Renal pelvis (tissue), 4 donors: ENCODE measurements around the gene LDHA. TPM values are rescaled to one million over a fixed set of nuclear protein-coding genes. Genes with fewer than 3 reads are reported as not detected.
"Not testable (repeated sequence)": the region's sequence is repeated elsewhere in the genome, so short reads cannot be mapped to it uniquely, and the experiment has no call there.

ENCODE experiments used
- DNase-seq: peaks from one replicate; pipeline ENCODE4 v3.0.0-alpha.2; 2013
- polyA plus RNA-seq, 3 donors: library from polyadenylated mRNA; unstranded; fragments of 120-200 nt; gene quantifications; one replicate each; pipeline ENCODE4 v1.2.1, GENCODE V29; 2013; ENCODE audit not compliant: insufficient read length in 3 of 3

Gene LDHA
- polyA plus RNA-seq, 3 donors, result 298 to 317 (median 306) TPM

DNA sequence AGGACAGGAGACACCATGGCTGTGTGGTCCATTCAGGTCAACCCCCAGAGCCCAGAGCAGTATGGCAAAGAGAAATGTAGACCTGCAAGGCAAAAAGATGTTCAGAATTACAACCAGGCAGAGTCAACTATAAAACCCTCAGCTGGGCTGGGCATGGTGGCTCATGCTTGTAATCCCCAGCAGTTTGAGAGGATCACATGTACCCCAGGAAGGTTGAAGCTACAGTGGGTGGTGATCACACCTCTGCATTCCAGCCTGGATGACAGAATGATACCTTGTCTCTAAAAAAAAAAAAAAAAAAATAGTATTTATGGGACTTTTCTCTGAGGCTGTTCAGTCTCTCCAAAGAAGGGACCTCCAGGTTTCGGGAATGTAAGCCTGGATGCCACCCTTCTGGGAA is 18.4 kb upstream of the LDHA start:
- DNase-seq, result no peak

DNA sequence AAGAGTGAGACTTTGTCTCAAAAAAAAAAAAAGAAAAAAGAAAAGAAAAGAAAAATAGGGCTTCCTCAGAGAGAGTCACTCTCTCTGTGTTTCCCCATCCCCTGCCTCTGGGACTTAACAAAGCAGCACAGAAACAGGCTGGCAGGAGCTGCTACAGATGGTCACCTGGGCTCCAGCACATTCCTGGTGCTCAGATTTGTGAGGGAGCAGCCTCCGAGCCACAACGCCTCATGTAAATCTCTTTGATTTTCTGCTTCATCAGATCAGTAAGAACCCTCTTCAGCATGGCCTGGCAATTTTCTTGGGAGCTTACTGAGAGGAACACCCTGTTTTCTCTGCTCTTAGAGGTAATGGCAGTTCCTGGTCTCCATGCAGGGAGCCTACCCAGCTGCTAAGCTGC is 15.2 kb upstream of the LDHA start:
- no peak for DNase-seq

DNA sequence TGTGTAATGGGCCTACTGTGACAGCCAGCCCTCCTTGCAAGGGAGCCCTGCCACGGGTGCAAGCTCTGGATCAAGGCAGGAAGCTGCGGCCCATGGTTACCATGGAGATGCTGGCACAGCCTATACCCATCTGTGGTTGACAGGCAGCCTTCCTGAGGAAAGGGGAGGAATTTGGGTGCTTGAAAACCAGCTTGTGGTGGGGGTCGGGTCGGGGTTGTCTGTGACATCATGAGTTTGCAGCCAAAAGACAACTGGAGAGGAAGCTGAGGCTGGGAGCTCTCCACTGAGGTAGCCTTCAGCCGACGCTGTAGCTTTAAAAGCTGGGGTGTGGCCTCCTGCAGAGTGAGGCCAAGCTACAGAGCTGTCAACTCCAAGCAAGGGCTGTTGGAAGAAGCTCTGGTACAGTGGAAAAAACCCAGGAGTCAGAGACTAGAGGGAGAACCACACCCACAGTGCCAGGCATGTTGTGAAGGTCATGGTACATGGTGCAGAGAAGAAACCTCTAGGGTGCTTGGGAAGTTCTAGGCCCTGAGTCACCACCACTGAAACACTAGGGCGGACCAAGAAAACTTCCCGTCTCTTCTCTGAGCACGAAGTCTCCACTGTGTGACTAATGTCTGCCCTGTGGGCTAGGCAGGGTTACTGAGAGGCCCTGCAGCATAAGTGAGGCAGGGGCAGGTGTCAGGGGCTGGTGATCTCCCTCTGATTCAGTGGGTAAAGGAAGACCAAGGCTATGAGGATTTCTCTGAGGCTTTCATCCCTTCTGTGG is 10.8 kb upstream of the LDHA start:
- peak; percentile 14 for DNase-seq

DNA sequence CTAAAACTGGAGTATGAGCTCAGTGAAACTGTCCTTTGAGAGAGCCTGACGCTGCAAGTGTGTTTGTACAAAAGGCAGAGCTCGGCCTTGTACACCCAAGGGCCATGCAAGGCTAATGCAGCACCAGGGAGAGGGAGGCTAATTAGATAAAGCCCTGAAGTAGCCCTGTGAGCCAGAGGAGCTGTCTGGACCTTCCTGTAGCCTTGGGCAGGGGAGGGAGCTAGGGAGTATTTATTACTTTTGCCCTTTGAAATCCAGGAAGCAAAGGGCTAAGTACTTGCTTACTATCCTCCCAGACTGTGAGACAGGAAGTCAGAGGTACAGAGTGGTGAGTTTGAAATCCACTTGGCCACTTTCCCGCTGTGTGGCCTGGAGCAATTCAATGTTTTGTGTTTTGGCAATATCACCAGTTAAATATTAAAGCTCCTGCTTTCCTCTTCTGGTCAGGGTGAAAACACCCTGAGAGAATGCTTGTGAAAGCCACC is 10.2 kb upstream of the LDHA start:
- DNase-seq, result peak; percentile 44

DNA sequence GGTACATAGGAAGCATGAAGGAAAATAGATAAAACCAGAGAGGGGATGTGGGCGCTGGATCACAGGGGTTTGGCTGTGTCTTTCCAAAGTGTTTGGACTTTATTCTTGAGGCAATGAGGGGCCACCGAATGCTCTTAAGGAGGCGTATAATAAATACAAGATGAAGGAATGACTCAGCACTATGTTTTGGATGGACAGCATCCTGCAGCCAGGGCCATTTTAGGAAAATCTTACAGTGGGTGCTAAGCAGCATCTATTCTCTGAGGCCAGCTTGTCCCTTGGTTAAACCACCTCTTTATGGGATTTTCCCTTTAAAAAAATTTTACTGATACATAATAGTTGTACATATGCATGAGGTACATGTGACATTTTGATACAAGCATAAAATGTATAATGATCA is 4.3 kb upstream of the LDHA start:
- DNase-seq, result no peak

DNA sequence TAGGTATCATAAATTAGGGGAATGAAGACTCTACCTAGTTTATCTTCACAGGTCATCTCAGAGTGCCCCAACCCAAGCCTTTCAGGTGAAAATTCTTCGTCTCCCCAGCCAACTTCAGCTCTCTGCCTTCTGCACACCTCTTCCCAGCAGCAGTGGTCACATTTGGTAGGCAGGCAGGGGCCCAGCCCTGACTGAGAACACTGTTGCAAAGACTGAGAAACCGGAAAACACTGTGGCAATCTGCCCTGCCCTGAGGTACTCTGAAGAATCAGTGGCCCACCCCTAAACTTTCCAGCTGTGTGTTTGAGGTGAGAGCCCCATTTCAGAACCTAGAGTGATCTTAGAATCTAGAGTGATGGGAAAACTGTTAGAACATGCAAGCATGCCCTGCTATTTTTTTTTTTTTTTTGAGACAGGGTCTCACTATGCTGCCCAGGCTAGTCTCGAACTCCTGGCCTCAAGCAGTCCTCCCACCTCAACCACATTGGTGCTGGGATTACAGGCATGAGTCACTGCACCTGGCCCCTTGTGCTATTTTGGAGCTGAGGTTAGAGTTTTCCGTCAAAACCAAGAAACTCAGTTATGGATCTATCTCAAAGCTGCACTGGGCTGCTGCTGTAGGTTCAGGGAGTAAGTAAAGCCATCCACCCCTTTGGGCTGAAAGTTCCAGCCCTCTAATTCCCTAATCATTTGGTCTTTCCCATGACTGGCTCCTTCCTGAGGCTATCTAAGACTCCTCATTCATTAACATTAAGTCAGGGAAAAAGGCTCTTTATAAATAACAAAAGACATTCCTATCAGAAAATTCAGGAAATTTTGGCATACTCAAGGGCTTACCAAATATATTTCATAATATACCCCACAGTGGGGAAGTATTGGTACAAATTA is 1.7 kb upstream of the LDHA start:
- DNase-seq, result no peak

DNA sequence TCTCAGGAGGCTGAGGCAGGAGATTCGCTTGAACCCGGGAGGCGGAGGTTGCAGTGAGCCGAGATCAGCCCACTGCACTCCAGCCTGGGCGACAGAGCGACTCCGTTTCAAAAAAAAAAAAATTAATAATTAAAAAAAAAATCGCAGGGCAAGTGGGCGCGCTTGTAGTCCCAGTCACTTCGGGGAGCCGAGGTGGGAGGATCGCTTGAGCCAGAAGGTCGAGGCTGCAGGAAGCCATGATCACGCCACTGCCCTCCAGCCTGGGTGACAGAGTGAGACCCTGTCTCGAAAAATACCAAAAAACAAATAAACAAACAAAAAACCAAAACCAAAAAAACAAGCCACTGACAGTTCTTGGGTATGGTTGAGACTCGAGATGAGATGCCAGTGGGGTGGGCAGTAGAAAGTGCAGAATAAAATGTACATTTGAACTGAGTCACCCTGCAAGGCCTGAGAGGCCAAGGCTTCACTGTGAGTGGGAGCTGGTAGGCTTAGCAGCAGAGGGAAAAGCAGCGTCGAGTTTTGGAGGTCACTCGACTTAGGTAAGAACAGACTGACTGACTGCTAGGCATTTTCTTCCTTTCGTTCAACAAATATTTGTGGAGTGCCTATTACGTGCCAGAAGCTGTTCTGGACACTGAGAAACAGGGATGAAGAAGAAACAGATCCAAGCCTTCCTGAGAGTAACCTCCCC is 635 bp upstream of the LDHA start:
- DNase-seq, result no peak

DNA sequence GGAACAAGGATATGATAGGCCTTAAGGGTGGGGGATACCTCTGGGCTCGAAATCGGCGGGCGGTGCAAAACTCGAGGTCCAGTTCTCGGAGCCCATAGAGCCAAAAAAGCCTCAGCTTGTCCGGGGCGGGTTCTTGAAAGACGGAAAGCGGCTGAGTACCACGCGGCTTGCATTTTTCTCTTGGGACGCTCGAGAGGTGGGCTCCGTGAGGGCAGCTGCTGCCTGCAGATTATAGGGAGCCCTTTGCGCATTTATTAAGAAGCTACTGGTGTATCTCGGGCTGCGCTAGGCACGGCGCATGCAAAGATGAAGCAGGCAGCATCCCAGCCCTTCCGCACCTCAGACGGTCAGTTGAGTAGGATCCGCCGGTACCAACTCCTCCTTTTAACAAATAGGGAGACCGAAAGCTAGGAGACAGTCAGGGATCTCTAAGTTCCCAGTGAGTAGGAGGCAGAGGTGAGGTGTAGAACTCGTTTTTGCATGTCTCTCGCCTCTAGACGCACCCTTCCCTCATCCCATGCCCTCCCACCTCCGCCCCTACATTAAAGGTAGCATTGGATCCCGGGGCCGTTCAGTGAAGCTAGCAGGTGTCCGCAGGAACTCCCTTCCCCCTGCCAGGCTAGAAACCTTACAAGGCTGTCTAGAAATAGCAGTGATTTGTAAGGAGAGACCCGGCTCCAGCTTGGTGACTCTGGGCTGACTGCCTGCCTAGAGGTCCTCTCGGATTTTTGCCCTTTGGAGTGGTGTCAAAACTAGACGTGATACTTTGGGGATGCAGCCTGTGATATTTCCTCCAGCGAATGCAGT is 768 bp downstream of the LDHA start:
- peak; percentile 23 for DNase-seq

DNA sequence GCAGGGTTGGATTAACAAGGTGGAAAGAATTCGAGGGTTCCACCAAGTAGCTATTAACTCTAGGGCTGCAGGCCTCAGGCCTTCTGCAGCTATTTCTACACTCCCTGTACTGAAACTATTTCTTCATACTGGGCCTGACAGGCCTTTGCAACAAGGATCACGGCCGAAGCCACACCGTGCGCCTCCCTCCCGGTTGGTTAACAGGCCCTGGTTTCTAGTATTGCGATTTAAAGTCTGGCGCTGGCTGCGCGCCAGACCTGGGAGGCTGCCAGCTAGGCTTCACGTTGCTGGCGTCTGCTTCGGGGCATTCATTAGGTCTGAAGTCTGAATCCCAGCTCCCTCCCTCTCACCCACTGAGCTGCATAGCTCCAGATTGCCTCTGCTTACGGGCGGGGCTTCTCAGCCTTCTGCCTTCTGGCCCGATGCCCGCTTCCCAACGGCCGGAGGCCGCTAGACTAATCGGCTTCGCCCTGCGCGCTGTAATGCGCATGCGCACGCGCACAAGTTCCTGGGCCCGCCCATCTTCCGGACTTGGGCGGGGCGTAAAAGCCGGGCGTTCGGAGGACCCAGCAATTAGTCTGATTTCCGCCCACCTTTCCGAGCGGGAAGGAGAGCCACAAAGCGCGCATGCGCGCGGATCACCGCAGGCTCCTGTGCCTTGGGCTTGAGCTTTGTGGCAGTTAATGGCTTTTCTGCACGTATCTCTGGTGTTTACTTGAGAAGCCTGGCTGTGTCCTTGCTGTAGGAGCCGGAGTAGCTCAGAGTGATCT is 1.6 kb downstream of the LDHA start:
- peak; percentile 98 for DNase-seq

DNA sequence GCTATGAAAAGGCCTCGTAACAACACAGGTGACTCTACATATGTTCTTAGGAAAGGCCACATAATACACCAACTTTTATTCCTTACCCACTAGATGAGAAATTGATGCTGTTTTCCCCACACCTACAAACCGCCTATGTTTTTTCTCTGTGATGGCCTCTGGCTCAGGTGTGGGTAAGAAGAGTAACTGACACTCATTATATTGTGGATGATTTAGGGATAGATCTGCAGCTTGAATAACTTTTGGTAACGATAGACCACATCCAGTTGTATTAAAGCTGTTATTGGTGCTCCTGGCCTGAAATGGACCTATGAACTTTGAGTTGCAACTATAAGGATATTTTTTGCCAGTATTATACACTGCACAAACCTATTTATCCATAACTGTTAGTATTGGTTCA is 3.6 kb downstream of the LDHA start:
- no peak for DNase-seq

DNA sequence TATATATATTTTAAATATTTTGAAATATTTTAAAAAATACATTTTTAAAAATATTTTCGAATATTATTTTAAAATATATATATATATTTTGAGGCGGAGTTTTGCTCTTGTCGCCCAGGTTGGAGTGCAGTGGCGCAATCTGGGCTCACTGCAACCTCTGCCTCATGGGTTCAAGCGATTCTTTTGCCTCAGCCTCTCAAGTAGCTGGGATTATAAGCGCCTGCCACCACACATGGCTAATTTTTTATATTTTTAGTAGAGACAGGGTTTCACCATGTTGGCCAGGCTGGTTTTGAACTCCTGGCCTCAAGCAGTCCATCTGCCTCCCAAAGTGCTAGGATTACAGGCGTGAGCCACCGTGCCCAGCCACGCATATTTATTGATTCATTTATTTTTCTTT is 6.7 kb downstream of the LDHA start:
- not testable (repeated sequence) for DNase-seq

DNA sequence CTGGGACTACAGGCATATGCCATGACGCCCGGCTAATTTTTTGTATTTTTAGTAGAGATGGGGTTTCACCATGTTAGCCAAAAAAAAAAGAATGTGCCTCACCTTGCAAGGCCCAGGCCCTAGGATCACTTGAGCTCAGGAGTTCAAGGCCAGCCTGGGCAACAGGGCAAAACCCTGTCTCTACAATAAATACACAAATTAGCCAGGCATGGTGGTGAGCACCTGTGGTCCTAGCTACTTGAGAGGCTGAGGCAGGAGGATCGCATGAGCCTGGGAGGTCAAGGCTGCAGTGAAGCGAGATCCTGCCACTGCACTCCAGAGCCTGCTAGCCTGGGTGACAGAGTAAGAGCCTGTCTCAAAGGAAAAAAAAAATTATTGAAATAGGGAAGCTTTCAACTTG is 9.7 kb downstream of the LDHA start:
- DNase-seq, result no peak

DNA sequence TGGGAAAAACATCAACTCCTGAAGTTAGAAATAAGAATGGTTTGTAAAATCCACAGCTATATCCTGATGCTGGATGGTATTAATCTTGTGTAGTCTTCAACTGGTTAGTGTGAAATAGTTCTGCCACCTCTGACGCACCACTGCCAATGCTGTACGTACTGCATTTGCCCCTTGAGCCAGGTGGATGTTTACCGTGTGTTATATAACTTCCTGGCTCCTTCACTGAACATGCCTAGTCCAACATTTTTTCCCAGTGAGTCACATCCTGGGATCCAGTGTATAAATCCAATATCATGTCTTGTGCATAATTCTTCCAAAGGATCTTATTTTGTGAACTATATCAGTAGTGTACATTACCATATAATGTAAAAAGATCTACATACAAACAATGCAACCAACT is 13.0 kb downstream of the LDHA start:
- not testable (repeated sequence) for DNase-seq

DNA sequence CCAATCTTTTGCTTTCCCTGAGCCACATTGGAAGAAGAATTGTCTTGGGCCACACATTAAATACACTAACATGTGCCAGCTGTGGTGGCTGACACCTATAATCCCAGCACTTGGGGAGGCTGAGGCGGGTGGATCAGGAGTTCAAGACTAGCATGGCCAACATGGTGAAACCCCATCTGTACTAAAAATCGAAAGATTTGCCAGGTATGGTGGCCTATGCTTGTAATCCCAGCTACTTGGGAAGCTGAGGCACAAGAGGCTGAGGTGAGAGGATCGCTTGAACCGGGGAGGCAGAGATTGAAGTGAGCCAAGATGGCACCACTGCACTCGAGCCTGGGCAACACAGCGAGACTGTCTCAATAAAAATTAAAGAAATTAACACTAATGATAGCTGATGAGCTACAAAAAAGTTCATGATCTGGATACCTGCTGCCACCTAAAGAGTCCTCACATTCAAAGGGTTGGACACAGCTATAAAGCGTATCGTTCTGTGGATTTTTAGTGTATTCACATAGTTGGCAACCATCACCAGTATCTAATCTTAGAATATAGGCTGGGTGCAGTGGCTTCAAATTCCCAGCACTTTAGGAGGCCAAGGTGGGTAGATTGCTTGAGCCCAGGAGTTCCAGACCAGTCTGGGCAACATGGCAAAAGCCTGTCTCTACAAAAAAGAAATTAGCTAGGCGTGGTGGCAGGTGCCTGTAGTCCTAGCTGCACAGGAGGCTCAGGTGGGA is 14.4 kb downstream of the LDHA start:
- DNase-seq, result no peak

DNA sequence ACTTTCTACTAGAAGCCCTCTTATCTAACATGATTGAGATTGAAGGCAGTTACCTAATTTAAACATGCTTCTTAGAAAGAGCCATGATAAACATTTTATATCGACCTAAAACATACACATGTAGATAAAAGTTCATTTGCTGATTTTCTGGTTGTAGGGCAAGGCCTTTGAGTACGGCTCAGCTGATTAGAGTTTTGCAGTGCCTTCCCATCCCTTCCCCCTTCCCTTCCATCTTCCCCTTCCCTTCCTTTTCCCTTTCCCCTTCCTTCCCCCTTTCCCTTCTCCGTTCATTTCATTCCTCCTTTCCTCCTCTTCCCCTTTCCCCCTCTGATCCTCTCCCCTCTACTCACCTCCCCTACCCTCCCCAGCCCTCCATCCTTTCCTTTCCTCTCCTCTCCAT is 22.1 kb downstream of the LDHA start:
- no peak for DNase-seq

DNA sequence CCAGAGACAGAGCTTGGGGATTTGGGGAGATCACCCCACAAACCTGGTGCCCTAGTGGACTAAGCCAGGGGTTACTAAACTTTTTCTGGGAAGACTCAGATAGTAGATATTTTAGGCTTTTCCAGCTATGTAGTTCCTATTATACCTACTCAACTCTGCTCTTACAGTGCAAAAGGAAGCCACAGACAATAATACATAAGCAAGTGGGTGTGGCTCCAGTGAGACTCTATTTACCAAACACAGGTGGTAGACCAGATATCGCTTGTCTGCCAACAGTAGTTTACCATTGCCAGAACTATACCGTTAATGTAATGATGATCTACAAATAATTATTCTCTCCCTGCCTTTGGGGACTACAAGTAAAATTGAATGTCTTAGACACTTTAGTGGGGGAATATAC is 24.7 kb downstream of the LDHA start:
- DNase-seq, result no peak

DNA sequence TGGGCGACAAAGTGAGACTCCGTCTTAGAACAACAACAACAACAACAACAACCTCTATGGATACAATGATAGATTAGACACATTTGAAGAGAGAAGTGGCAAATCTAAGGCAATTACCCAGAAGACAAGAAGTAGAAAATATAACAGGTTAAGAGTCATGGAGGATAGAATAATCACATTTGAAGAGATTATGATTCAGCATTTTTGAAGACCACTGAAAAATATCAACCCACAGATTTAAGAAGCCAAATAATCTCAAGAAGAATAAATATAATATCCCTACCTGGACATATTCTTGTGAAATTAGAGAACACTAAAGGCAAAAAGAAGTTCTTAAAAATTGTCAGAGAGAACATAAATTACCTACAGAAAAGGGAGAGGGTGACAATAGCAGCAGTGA is 25.7 kb downstream of the LDHA start:
- DNase-seq, result no peak

DNA sequence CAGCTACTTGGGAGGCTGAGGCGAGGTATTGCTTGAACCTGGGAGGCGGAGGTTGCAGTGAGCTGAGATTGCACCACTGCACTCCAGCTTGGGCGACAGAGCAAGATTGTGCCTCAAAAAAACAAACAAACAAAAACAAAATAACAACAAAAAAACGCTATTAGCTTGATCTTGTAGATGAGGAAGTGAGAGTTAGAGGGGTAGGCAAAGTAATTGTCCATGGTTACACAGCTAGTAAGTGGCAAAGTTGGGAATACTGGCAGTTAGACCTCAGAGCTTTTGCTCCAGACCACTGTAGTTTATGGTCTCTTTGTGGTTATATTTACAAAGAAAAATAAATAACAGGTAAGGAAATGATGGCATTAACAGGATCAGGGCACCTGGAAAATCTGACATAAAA is 32.9 kb downstream of the LDHA start:
- DNase-seq, result no peak

DNA sequence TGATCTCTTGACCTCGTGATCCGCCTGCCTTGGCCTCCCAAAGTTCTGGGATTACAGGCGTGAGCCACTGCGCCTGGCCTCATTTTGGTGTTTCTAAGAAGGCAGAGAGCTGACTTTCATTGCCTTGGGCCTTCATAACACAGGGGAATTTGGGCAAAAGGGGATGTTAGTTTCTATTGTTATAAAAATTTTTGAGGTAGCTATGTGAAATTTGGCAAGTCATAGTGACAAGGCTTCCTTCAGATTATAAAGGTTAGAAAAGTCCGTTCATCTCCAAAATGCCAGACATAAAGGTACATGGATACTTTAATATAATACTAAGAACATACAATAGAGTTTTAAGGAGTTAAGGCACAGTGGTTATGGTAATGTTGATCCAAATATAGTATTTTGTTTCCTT is 35.0 kb downstream of the LDHA start:
- DNase-seq, result no peak

DNA sequence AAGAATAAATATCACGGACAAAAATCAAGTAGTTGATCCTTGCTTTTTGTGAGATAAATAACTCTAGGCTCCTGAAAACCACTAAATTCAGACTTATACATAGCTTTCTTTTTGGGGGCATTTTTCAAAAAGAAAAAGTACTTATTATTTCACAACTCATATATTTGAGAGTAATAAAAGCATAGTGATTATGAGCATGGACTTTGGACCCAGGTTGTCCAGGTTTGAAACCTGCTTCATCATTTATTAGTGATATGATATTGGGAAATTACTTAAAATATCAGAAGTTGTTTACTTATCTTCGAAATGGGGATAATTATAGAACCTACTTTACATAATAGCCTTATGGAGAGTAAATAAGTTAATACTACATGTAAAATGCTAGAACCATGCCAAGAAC is 44.3 kb downstream of the LDHA start:
- DNase-seq, result no peak
